ENCODE results near the gene ELK3.

Gene ELK3

GRCh38 chr12:96233939-96234461 is 39.8 kb downstream of the ELK3 start:
- no peak overlapping the region for H3K4me3 ChIP-seq (ENCODE audit: low read depth, low read length)
- peaks cover 31% of the 10 kb centered on the region for H3K36me3 ChIP-seq (replicated peaks)
- no peaks in the 10 kb centered on the region for H3K27me3 ChIP-seq (replicated peaks)
- no peak overlapping the region for H3K27ac ChIP-seq
- no peak for TF ChIP-seq CTCF (IDR thresholded peaks at IDR 0.05; ENCODE audit: low read depth, low read length, missing control alignments)
- no peak for DNase-seq
- in situ Hi-C loops (cut with HindIII; ENCODE audit: low pct_ligation_motif_present, low sequenced_read_pairs) = no loop called here

GRCh38 chr12:96234591-96235483 is 40.7 kb downstream of the ELK3 start:
- TF ChIP-seq CTCF (IDR thresholded peaks at IDR 0.05; ENCODE audit: low read depth, low read length, missing control alignments) = no peak
- H3K27ac ChIP-seq = no peak overlapping the region
- no peak for DNase-seq
- H3K27me3 ChIP-seq (replicated peaks) = no peaks in the 10 kb centered on the region
- peaks cover 31% of the 10 kb centered on the region for H3K36me3 ChIP-seq (replicated peaks)
- H3K4me3 ChIP-seq (ENCODE audit: low read depth, low read length) = no peak overlapping the region
- in situ Hi-C loops (cut with HindIII; ENCODE audit: low pct_ligation_motif_present, low sequenced_read_pairs) = no loop called here

- TF ChIP-seq CTCF (IDR thresholded peaks at IDR 0.05; ENCODE audit: low read depth, low read length, missing control alignments) = no peak
- in situ Hi-C loops (cut with HindIII; ENCODE audit: low pct_ligation_motif_present, low sequenced_read_pairs) = no loop called here
- Histone ChIP-seq H3K36me3 (replicated peaks) (peaks cover 31% of the 10 kb centered on the region), H3K27me3 (replicated peaks) (no peaks in the 10 kb centered on the region), H3K27ac (no peak overlapping the region), H3K4me3 (ENCODE audit: low read depth, low read length) (no peak overlapping the region)
- DNase-seq = no peak
These were observed 41.3 kb downstream of the ELK3 start for GRCh38 chr12:96235484-96235826.

- peak overlapping the region; percentile 62 for H3K27ac ChIP-seq
- no peak overlapping the region for H3K4me3 ChIP-seq (ENCODE audit: low read depth, low read length)
- no peaks in the 10 kb centered on the region for H3K27me3 ChIP-seq (replicated peaks)
- DNase-seq = peak; percentile 40
- TF ChIP-seq CTCF (IDR thresholded peaks at IDR 0.05; ENCODE audit: low read depth, low read length, missing control alignments) = no peak
- H3K36me3 ChIP-seq (replicated peaks) = peaks cover 22% of the 10 kb centered on the region
- in situ Hi-C loops (cut with HindIII; ENCODE audit: low pct_ligation_motif_present, low sequenced_read_pairs) = no loop called here
These were observed 42.1 kb downstream of the ELK3 start for GRCh38 chr12:96236221-96236822.

GRCh38 chr12:96237035-96237434 is 42.9 kb downstream of the ELK3 start:
- peaks cover 18% of the 10 kb centered on the region for H3K36me3 ChIP-seq (replicated peaks)
- H3K4me3 ChIP-seq (ENCODE audit: low read depth, low read length) = no peak overlapping the region
- H3K27me3 ChIP-seq (replicated peaks) = no peaks in the 10 kb centered on the region
- peak overlapping the region; percentile 62 for H3K27ac ChIP-seq
- in situ Hi-C loops (cut with HindIII; ENCODE audit: low pct_ligation_motif_present, low sequenced_read_pairs) = no loop called here
- no peak for TF ChIP-seq CTCF (IDR thresholded peaks at IDR 0.05; ENCODE audit: low read depth, low read length, missing control alignments)
- DNase-seq = no peak

Data from brain microvascular endothelial cell (primary cell).